HG02759 (cell line): ENCODE measurements around the gene RAB36.

ENCODE experiments used
- ATAC-seq: cut with Tn5 transposase; IDR thresholded peaks from one replicate; pipeline ENCODE4 v1.9.1; 2021; ENCODE audit warnings: mild to moderate bottlenecking, moderate library complexity; ENCODE audit not compliant: unreplicated experiment

Gene RAB36

GRCh38 chr22:23157560-23158515 is 12.6 kb downstream of the RAB36 start:
- ATAC-seq: no peak

DNA sequence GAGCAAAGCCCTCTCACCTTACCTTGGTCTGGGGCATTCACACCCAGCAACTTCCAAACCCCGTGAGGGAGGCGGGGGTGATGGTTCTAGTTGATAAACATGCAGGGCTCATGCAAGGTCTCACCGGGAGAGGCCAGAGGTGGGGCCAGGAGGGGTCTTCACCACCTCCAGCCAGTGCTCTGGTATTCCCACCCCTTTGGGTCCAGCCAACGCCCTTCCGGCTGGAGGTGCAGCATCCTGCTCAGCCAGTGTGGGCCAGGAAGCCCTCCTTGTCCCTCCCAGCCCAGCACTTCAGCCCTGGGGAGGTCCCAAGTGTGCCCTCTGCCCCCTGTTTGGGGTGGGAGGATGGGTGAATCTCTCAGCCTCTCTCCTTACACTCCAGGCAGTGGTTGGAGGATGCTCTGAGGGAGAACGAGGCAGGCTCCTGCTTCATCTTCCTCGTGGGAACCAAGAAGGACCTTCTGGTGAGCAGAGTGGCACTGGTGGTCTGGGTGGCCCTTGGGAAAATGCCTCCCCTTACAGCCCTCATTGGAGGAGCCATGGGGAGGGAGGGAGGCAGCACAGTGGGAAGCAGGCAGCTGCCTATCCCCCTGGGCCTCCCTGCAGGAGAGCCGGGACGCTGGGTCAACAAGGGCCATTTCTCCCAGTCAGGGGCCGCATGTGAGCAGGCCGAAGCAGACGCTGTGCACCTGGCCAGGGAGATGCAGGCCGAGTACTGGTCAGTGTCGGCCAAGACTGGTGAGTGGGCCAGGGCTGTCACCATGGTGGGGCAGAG is 13.4 kb downstream of the RAB36 start:
- ATAC-seq: no peak

- no peak for ATAC-seq
Observed at GRCh38 chr22:23159291-23159630, 14.0 kb downstream of the RAB36 start.

GRCh38 chr22:23161029-23161428 is 15.8 kb downstream of the RAB36 start:
- ATAC-seq: no peak

DNA sequence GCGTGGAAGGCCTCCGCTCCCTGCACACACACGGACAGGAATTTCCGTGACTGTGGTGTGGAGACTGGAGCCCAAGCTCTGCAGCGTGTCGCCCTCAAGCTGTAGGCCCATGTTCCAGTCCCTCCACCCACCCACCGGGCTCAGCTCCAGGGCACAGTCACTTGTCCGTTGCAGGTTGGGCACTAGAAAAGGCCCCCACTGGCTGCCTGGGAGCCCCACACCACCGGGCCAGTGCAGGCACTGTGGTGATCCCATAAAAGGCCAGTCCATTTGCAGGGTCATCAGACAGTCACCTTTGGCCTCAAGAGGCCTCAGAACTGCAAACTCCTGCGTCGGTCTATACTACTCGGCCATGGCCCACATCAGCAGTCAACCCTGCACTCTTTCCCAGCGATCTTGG is 16.3 kb downstream of the RAB36 start:
- ATAC-seq: no peak

DNA sequence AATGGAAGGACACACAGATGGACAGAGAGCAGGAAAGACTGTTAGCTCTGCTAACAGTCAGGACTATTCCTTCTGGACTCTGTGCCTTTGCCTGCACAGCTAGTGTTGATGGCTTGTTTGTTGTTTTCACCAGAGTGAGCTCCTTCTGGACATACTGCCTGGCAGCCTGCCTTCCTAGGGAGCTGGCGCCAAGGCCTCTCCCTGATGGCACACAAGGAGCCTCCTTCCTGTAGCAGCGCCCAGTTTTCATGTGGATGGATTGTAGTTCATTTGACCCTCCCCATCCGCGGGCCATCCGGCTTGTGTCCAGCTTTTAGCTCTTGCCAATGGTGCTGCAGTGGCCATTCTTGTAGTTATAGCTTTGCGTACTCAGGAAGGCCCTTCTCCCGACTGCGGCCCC is 18.4 kb downstream of the RAB36 start:
- ATAC-seq: no peak

DNA sequence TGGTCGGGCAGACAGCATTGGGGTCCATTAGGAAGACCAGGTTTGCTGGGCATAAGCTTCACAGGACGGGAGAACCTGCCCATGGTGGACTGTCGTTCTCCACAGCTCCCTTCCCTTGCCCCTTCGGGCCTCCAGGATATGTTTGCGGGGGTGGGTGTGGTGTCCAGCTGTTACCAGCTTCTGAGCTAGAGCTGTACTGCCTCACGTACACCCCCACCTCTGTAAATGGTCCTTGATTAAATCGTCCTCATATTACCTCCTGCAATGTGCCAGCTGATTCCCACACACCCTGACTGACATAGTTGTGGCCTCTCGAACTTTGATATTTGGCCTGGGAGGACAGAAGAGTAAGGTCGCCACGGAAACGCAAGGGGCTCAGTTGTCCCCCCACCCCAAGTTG is 18.8 kb downstream of the RAB36 start:
- ATAC-seq: no peak

DNA sequence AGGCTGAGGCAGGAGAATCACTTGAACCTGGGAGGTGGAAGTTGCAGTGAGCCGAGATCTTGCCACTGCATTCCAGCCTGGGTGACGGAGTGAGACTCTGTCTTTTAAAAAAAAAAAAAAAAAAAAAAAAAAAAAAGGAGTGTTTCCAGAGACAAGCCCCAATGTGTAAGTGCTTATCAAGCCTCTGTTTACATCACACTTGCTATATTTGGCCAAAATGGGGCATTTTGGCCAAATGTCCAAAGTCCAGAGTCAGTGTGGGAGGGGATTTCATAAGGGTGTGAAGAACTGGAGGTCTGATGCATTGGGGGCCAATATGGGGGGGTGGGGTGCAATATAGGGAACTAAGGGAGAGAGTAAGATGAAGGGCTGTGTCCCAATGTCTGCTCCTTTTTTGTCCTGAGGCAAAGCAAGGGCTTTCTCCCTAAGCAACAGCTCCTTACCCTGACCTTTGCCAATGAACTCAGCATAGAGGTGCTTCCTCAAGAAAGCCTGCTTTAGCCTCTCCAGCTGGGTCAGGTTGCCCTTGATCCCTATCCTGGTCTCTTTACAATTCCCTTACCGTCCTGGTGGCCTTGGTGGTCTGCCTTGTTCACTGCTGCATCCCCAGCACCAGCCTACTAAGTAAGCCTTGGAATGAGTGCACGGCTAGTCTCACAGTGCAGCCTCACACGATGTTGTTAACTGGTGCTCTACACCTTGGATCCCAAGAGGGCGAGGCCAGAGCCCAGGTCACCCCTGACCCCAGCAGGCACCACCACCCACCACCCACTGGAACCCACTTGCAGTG is 21.0 kb downstream of the RAB36 start:
- ATAC-seq: no peak

DNA sequence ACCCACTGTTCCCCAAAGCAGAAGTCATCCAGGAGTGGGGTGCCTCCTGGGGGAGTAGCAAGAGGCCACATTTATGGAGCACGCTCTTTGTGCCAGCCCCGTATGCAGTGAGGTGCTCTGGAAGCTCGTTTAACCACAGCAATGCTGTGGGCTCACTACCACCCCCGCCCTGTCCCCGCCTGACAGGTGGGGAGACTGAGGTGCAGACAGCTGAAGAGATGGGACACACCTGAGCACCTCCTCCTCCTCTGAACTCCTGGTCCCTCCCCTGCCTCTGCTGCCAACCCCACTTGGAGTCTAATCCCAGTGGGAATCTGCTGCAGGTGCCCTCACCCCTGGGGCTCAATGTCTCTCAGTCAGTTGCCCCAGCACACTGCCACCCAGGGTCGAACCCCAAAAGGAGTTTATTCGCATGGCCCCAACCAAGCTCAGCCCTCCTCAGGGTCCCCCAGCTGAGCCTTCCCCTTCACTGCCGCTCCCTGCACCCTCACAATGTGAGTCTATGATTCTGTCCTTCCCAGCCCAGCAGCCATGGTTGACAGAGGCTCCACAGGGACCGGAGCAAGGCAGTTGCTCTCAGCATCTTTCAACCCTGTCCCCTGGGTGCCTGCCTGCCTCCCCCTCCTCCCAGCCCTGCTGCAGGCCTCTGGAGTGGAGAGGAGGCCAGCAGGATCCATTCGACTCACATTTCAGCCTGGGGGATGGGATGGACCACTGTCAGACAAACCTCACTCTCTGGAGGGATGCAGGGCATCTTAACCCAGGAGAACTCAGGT is 21.8 kb downstream of the RAB36 start:
- no peak for ATAC-seq

DNA sequence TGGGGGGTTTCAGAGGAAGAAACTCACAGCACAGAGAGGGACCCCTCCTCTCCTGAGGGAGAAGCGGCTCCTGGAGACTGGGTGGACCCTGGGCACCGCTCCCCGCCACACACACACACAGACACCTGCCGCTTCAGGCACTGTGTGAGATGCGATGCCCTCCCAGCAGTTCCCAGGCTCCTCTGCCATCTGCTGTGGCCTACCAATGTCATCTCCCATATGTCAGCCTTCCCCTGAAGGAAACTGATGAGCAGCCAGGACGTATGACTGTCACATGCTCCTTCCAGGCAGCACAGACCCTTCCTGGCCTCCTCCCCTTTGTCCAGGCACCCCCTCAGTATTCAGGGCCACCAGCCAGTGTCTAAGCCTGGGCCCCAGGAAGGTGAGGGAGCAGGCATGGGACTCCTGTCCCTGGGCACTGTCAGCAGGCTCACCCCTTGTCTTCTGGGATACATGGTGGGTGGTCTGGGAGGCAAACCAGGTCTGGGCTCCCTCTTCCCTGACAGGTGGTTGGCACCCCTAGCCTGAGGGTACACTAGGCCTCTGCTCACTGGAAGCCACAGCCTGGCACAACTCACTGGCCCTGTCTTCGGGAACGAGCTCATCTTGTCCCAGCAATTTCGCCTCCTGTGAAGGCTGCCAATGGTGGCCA is 23.2 kb downstream of the RAB36 start:
- ATAC-seq: no peak

DNA sequence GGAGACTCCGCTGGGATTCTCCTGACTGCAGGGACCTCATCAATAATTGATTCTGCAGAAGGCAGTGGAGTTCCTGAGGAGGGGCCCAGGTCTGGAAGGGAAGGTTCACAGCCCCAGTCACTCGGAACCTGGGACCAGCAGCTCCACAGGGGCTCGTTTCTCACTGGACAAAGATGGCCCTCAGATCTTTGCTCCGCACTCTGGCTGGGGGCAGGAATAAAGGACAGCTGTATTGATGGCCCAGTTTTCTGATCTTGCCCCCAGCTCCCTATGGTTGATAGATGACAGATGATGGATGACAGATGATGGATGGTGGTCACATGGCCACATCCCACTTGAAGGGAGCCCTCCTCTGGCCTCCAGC is 23.7 kb downstream of the RAB36 start:
- no peak for ATAC-seq

GRCh38 chr22:23175817-23176644 is 30.8 kb downstream of the RAB36 start:
- no peak for ATAC-seq

- ATAC-seq: no peak
Observed at GRCh38 chr22:23176645-23177027, 31.4 kb downstream of the RAB36 start.

DNA sequence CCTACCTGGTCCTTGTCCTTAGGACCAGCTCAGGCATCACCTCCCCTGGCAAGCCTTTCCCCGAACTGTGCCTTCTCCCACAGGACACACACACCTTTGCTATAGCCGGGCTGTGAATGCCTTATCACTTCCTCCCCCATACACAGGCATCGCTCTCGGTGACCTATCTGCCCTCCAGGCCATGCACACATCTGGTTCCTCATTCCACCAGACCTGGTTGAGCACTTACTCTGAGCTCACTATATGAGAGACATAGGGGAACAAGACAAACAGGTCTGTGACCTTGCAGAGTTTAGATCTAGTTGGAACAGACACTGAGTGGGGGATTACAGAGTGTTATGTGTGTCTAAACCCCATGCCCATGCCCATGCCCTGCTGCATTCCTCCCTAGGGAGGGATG is 31.9 kb downstream of the RAB36 start:
- ATAC-seq: no peak

DNA sequence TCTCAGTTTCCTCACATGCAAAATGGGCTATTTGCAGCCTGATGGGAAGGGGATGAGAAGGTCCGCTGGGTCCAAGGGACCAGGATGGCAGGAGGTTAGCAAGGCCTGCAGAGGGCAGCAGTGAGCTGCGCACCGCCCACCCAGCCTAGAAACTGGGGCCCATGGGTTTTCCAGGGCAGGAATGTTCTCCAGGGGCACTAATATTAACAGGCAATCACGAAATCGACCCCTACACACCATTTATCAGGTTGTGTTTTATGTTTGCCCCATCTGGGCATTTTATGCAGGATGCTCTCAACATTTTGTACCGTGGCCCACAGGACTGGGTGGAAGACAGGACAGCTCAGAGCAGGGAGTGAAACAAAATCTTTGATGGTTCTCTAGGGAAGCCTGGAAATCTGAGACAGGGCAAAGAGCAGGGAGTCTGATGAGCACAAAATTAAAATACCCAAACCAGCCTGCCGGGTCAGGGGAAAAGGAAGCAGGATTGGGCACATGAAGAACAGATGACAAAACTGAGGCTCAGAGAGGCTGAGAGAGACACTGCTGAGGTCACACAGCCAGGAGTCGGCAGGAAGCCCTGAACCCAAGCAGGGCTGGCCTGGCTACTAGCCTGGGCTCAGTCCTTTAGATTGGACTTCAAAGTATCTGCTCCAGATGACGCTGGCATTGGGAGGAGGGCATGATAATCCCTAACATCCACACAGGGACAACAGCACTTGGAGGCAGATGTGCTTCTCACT is 33.4 kb downstream of the RAB36 start:
- no peak for ATAC-seq

GRCh38 chr22:23179381-23180299 is 34.4 kb downstream of the RAB36 start:
- no peak for ATAC-seq

GRCh38 chr22:23180301-23180892 is 35.1 kb downstream of the RAB36 start, which contains the start of gene BCR:
TSS of gene BCR (plus strand) at chr22:23180509. CDS start at chr22:23180961, 452 bp downstream.
- ATAC-seq: no peak
